ENCODE data around the gene CEP112. TPM values are rescaled to one million over a fixed set of nuclear protein-coding genes. Genes with fewer than 3 reads are reported as not detected.

The CEP112 gene
- total and polyA plus RNA-seq, 9 of the 15 experiments (the other 6 are each of a cell fraction or from before 2014, with no cell fraction given): 0.84 TPM; not detected in 8

DNA sequence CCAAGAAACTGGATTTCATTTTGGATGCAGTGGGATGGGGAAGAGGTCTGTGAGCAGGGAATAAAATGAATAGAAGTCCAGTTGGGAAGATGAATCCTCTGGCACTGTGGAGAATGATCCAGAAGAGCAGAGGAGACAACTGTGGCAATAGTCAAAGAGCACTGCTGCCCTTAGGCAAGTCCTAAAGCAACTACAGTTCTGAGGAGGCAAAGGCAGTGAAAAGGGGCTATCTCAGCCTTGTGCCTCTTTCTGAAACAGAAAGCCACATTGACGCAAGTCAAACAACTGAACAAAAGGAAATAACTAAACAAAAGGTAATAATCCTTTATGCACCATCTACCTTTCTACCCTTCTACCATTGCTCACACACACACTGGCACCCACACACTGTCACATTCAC, 392.5 kb downstream of the CEP112 start:
- H3K79me2 ChIP-seq (ENCODE audit: control insufficient read depth, insufficient read depth, low read length): no peaks in the 10 kb centered on the region
- ATAC-seq (no peak), FAIRE-seq (no peak), DNase-seq (ENCODE audit: extremely low read depth in 1 of 4, low spot score in 3 of 4) (no peak)
- no peaks in the 10 kb centered on the region for H3K9me1 ChIP-seq (ENCODE audit: control insufficient read depth, insufficient read depth, low read length)
- in situ Hi-C loops (cut with MboI) (no loop called here), intact Hi-C loops (cut with micrococcal nuclease) (loop anchor here (5.0 kb wide), 1 partner anchor 522 kb away; no protein-coding TSS in a partner anchor)
- BruUV-seq (replicated peaks): no TSS peak
- H3K27me3 ChIP-seq (ENCODE audit: control insufficient read depth in 2 of 2, insufficient read depth in 2 of 2, low read length in 2 of 2): no peaks in the 10 kb centered on the region
- 0% methylated on average over 1 of the region's 1 CpG for WGBS (ENCODE audit: insufficient coverage, low coverage, missing lambda C conversion rate)
- POLR2A ChIA-PET: no interaction called here
- H3K27ac ChIP-seq (ENCODE audit: extremely low read depth, low read depth, low read length): no peak overlapping the region
- no peak overlapping the region for H2AFZ ChIP-seq (ENCODE audit: low read depth, low read length)
- H3K4me1 ChIP-seq (replicated peaks in 1 of 2; ENCODE audit: control insufficient read depth in 2 of 2, insufficient read depth in 2 of 2, low read length in 2 of 2): no peaks in the 10 kb centered on the region
- no peaks in the 10 kb centered on the region for H3K9me3 ChIP-seq (replicated peaks; ENCODE audit: control insufficient read depth, insufficient read depth, low read depth, low read length)
- no peak overlapping the region for H3K9ac ChIP-seq (ENCODE audit: insufficient read depth in 1 of 2, low read depth in 2 of 2, low read length in 2 of 2)
- TF ChIP-seq ZNF444 (CRISPR knock-in tag; IDR thresholded peaks at IDR 0.05): no peak
- no peak for TF ChIP-seq BRCA1 (IDR thresholded peaks at IDR 0.05)
- no peak for TF ChIP-seq BRCA1 (CRISPR knock-in tag; IDR thresholded peaks at IDR 0.05)
- no peak for TF ChIP-seq PTBP1 (IDR thresholded peaks at IDR 0.05; ENCODE audit: low read depth, low read length)
- no peak for TF ChIP-seq ZNF766 (CRISPR knock-in tag; conservative IDR thresholded peaks at IDR 0.05)
- TF ChIP-seq SUPT5H (IDR thresholded peaks at IDR 0.05): no peak
- TF ChIP-seq CREB1 (IDR thresholded peaks at IDR 0.05): no peak
- no peak for TF ChIP-seq CREB1 (CRISPR knock-in tag; IDR thresholded peaks at IDR 0.05)
- no peak for TF ChIP-seq ARID2 (IDR thresholded peaks at IDR 0.05)
- TF ChIP-seq TBP (optimal IDR thresholded peaks at IDR 0.05; ENCODE audit: low read depth, low read length): no peak
- no peak for TF ChIP-seq ZNF695 (CRISPR knock-in tag; IDR thresholded peaks at IDR 0.05)
- no peak overlapping the region for H3K4me3 ChIP-seq
- no peaks in the 10 kb centered on the region for H3K36me3 ChIP-seq (ENCODE audit: control insufficient read depth, insufficient read depth, low read length)
- CTCF ChIA-PET (ENCODE audit: low intra/inter-chr PET ratio): no interaction called here
- H4K20me1 ChIP-seq (replicated peaks; ENCODE audit: control insufficient read depth, insufficient read depth, low read length): no peaks in the 10 kb centered on the region
- no peak overlapping the region for H3K4me2 ChIP-seq (ENCODE audit: insufficient read depth, low read length)
